Gastrocnemius medialis (tissue), 4 donors: ENCODE results near the gene C9. TPM values are rescaled to one million over a fixed set of nuclear protein-coding genes. Genes with fewer than 3 reads are reported as not detected.
A peak's percentile ranks its signal among the peaks of the same experiment; 100 is the strongest.

Experiments
- ATAC-seq, 2 donors: fragments of 150-250 bp; one replicate each; pipeline ENCODE4 v1.9.1; 2016
- DNase-seq, 2 donors: peaks; one replicate each; pipeline ENCODE4 v3.0.0-alpha.2; 2019
- H3K27ac ChIP-seq, 4 donors: fragments of 200-600 bp; sonication (generic); 1 replicate in 1 of 4; 2 replicates in 3 of 4; pipeline ENCODE4 v1.5.1; 2016 to 2018; ENCODE audit warnings: mild to moderate bottlenecking in 2 of 4, moderate library complexity in 1 of 4
- H3K27me3 ChIP-seq, 3 donors: fragments of 200-600 bp; sonication (generic) in 2 of 3; 1 replicate in 1 of 3; 2 replicates in 2 of 3; pipeline versions ENCODE4 v1.5.1 to v1.6.0; 2016 to 2019; ENCODE audit warnings: mild to moderate bottlenecking in 1 of 3, moderate library complexity in 1 of 3
- H3K36me3 ChIP-seq, 2 donors: fragments of 200-600 bp; sonication (generic) in 1 of 2; one replicate each; pipeline ENCODE4 v1.5.1; 2017 to 2018
- H3K4me1 ChIP-seq, 2 donors: fragments of 200-600 bp; sonication (generic) in 1 of 2; one replicate each; pipeline ENCODE4 v1.5.1; 2016 to 2017; ENCODE audit warnings: mild to moderate bottlenecking in 2 of 2
- H3K4me3 ChIP-seq, 4 donors: fragments of 200-600 bp; sonication (generic) in 3 of 4; 1 replicate in 1 of 4; 2 replicates in 3 of 4; pipeline ENCODE4 v1.5.1; 2016 to 2019; ENCODE audit warnings: mild to moderate bottlenecking in 2 of 4
- H3K9me3 ChIP-seq, 3 donors: fragments of 200-600 bp; sonication (generic) in 2 of 3; 1 replicate in 1 of 3; 2 replicates in 2 of 3; pipeline ENCODE4 v1.5.1; 2016 to 2019
- CTCF ChIP-seq, 5 experiments: fragments of 450-650 bp in 3 of 5; fragments of 200-600 bp in 2 of 5; sonication (generic) in 2 of 5; IDR thresholded peaks in 4 of 5; conservative IDR thresholded peaks in 1 of 5; 1 replicate in 4 of 5; 2 replicates in 1 of 5; pipeline ENCODE4 v1.5.1; 2016 to 2019; ENCODE audit warnings: antibody characterized with exemption in 5 of 5, mild to moderate bottlenecking in 3 of 5, moderate library complexity in 3 of 5
- POLR2A ChIP-seq, 2 donors: fragments of 450-650 bp; IDR thresholded peaks; one replicate each; pipeline ENCODE4 v1.6.1; 2017; ENCODE audit warnings: antibody characterized with exemption in 2 of 2, mild to moderate bottlenecking in 2 of 2, moderate library complexity in 2 of 2
- in situ Hi-C, 4 donors: fragments of 200-750 bp; cut with MboI; loops; one replicate each; pipeline versions ENCODE4 v1.15.0 to v1.8.0; 2017; ENCODE audit warnings: low sequenced_read_pairs in 4 of 4
- intact Hi-C: fragments of 100-400 bp; cut with DNase I; formaldehyde crosslinking; loops from one replicate; pipeline ENCODE4 v1.15.1; 2023; ENCODE audit warnings: low total_unique reads
- total RNA-seq, 4 donors: library from RNA; depleted of rRNA; stranded (reverse); fragments of >200 nt; gene quantifications; one replicate each; pipeline versions ENCODE4 v1.1.0 to v1.2.3, GENCODE V29; 2016

Gene C9
- total RNA-seq, 4 donors from 2014 or later, result 2.6 to 5.3 TPM; not detected in 2

GRCh38 chr5:39379693-39380092 is 15.4 kb upstream of the C9 start:
- DNase-seq (no peak), ATAC-seq (no peak)
- Histone ChIP-seq H3K9me3 (no peaks in the 10 kb centered on the region), H3K36me3 (peaks cover 0 to 19% of the 10 kb centered on the region in 2 donors), H3K4me1 (no peaks in the 10 kb centered on the region), H3K4me3 (no peak overlapping the region), H3K27me3 (no peaks in the 10 kb centered on the region), H3K27ac (no peak overlapping the region)
- TF ChIP-seq CTCF (IDR thresholded peaks at IDR 0.05 in 4 of 5, conservative IDR thresholded peaks at IDR 0.05 in 1 of 5) (no peak), POLR2A (IDR thresholded peaks at IDR 0.05) (no peak)
- intact Hi-C loops, result no loop called here
- in situ Hi-C loops, result loop anchor here (5.0 to 25.0 kb wide), 3 partner anchors 158 to 168 kb away; no protein-coding TSS in a partner anchor

- in situ Hi-C loops, result loop anchor here in 3 of 4 donors (5.0 to 25.0 kb wide), 3 partner anchors 160 to 170 kb away; no protein-coding TSS in a partner anchor
- no peaks in the 10 kb centered on the region for H3K27me3 ChIP-seq
- no peak for TF ChIP-seq POLR2A (IDR thresholded peaks at IDR 0.05)
- no peak for TF ChIP-seq CTCF (IDR thresholded peaks at IDR 0.05 in 4 of 5, conservative IDR thresholded peaks at IDR 0.05 in 1 of 5)
- H3K9me3 ChIP-seq, result no peaks in the 10 kb centered on the region
- ATAC-seq (no peak), DNase-seq (no peak)
- H3K4me3 ChIP-seq, result no peak overlapping the region
- no peaks in the 10 kb centered on the region for H3K4me1 ChIP-seq
- peaks cover 0 to 15% of the 10 kb centered on the region in 2 donors for H3K36me3 ChIP-seq
- intact Hi-C loops, result no loop called here
- H3K27ac ChIP-seq, result no peak overlapping the region
Measured at GRCh38 chr5:39377613-39378012, 13.3 kb upstream of the C9 start.

GRCh38 chr5:39376293-39376714 is 12.0 kb upstream of the C9 start:
- in situ Hi-C loops (loop anchor here in 3 of 4 donors (5.0 to 25.0 kb wide), 3 partner anchors 161 to 171 kb away; no protein-coding TSS in a partner anchor), intact Hi-C loops (loop anchor here (1.0 kb wide), 1 partner anchor 171 kb away; no protein-coding TSS in a partner anchor)
- ATAC-seq (peak in 1 of 2 donors; percentile 58), DNase-seq (no peak)
- peak; percentile 45 to 72 (median 53) for TF ChIP-seq CTCF (IDR thresholded peaks at IDR 0.05 in 4 of 5, conservative IDR thresholded peaks at IDR 0.05 in 1 of 5)
- no peak for TF ChIP-seq POLR2A (IDR thresholded peaks at IDR 0.05)
- Histone ChIP-seq H3K9me3 (no peaks in the 10 kb centered on the region), H3K27ac (no peak overlapping the region), H3K27me3 (no peaks in the 10 kb centered on the region), H3K4me1 (no peaks in the 10 kb centered on the region), H3K36me3 (peaks cover 0 to 6% of the 10 kb centered on the region in 2 donors), H3K4me3 (no peak overlapping the region)

GRCh38 chr5:39373791-39374190 is 9.5 kb upstream of the C9 start:
- H3K27me3 ChIP-seq, result no peaks in the 10 kb centered on the region
- TF ChIP-seq POLR2A (IDR thresholded peaks at IDR 0.05) (no peak), CTCF (IDR thresholded peaks at IDR 0.05 in 4 of 5, conservative IDR thresholded peaks at IDR 0.05 in 1 of 5) (no peak)
- intact Hi-C loops, result no loop called here
- no peak for DNase-seq
- no peaks in the 10 kb centered on the region for H3K9me3 ChIP-seq
- in situ Hi-C loops, result loop anchor here in 1 of 4 donors (10.0 kb wide), 1 partner anchor 171 kb away; no protein-coding TSS in a partner anchor
- H3K4me3 ChIP-seq, result no peak overlapping the region
- ATAC-seq, result no peak
- H3K36me3 ChIP-seq, result peaks cover 0 to 6% of the 10 kb centered on the region in 2 donors
- H3K27ac ChIP-seq, result no peak overlapping the region
- H3K4me1 ChIP-seq, result no peaks in the 10 kb centered on the region

- in situ Hi-C loops, result loop anchor here in 1 of 4 donors (10.0 kb wide), 1 partner anchor 174 kb away; no protein-coding TSS in a partner anchor
- peaks cover 0 to 6% of the 10 kb centered on the region in 2 donors for H3K36me3 ChIP-seq
Measured at GRCh38 chr5:39371367-39371635, 7.0 kb upstream of the C9 start.

More at GRCh38 chr5:39371367-39371635, 7.0 kb upstream of the C9 start:
- no peak for TF ChIP-seq POLR2A (IDR thresholded peaks at IDR 0.05)
- TF ChIP-seq CTCF (IDR thresholded peaks at IDR 0.05 in 4 of 5, conservative IDR thresholded peaks at IDR 0.05 in 1 of 5), result no peak
- Histone ChIP-seq H3K9me3 (no peaks in the 10 kb centered on the region), H3K4me1 (no peaks in the 10 kb centered on the region), H3K27ac (no peak overlapping the region), H3K4me3 (no peak overlapping the region), H3K27me3 (no peaks in the 10 kb centered on the region)
- DNase-seq (no peak), ATAC-seq (no peak)
- intact Hi-C loops, result no loop called here
